IPS-15b (cell line): ENCODE measurements around the gene TRIM38.
A peak's percentile ranks its signal among the peaks of the same experiment; 100 is the strongest.

Experiments
- H3K27me3 ChIP-seq: one replicate; pipeline ENCODE4 v1.6.1; 2013; ENCODE audit warnings: low read length; ENCODE audit not compliant: control insufficient read depth, insufficient read depth
- H3K36me3 ChIP-seq: one replicate; pipeline ENCODE4 v1.6.1; 2013; ENCODE audit warnings: low read length; ENCODE audit not compliant: control insufficient read depth, insufficient read depth
- H3K4me1 ChIP-seq: one replicate; pipeline ENCODE4 v1.6.1; 2013; ENCODE audit warnings: mild to moderate bottlenecking, low read length; ENCODE audit not compliant: control insufficient read depth, insufficient read depth
- H3K4me3 ChIP-seq: one replicate; pipeline ENCODE4 v1.5.1; 2013; ENCODE audit warnings: low read depth, low read length
- H3K9ac ChIP-seq: one replicate; pipeline ENCODE4 v1.6.1; 2013; ENCODE audit warnings: low read depth, mild to moderate bottlenecking, low read length
- H3K9me3 ChIP-seq: one replicate; pipeline ENCODE4 v1.6.1; 2013; ENCODE audit warnings: mild to moderate bottlenecking, low read length; ENCODE audit not compliant: control insufficient read depth, insufficient read depth

The TRIM38 gene

GRCh38 chr6:26032340-26033084 lies 69.9 kb downstream of the TRIM38 start:
- no peaks in the 10 kb centered on the region for H3K36me3 ChIP-seq
- H3K4me3 ChIP-seq = peak overlapping the region; percentile 67
- H3K27me3 ChIP-seq = no peaks in the 10 kb centered on the region
- H3K9ac ChIP-seq = peak overlapping the region; percentile 84
- no peaks in the 10 kb centered on the region for H3K9me3 ChIP-seq
- peaks cover 20% of the 10 kb centered on the region for H3K4me1 ChIP-seq

GRCh38 chr6:26033085-26033940 lies 70.7 kb downstream of the TRIM38 start:
- Histone ChIP-seq H3K36me3 (no peaks in the 10 kb centered on the region), H3K27me3 (no peaks in the 10 kb centered on the region), H3K9ac (peak overlapping the region; percentile 84), H3K4me1 (peaks cover 18% of the 10 kb centered on the region), H3K9me3 (no peaks in the 10 kb centered on the region), H3K4me3 (peak overlapping the region; percentile 67)

- Histone ChIP-seq H3K4me3 (peak overlapping the region; percentile 67), H3K9me3 (no peaks in the 10 kb centered on the region), H3K4me1 (peaks cover 14% of the 10 kb centered on the region), H3K27me3 (no peaks in the 10 kb centered on the region), H3K9ac (peak overlapping the region; percentile 74), H3K36me3 (no peaks in the 10 kb centered on the region)
Measured at GRCh38 chr6:26033941-26034354, 71.3 kb downstream of the TRIM38 start.

- Histone ChIP-seq H3K4me1 (peaks cover 10% of the 10 kb centered on the region), H3K27me3 (no peaks in the 10 kb centered on the region), H3K4me3 (no peak overlapping the region), H3K36me3 (no peaks in the 10 kb centered on the region), H3K9me3 (no peaks in the 10 kb centered on the region), H3K9ac (peak overlapping the region; percentile 74)
Measured at GRCh38 chr6:26034905-26035304, 72.3 kb downstream of the TRIM38 start.
